C4-2B (cell line): ENCODE results near the gene STK35.
"Not testable (repeated sequence)": the region's sequence is repeated elsewhere in the genome, so short reads cannot be mapped to it uniquely, and the experiment has no call there.

Source experiments
- ZFX ChIP-seq: fragments of 450-650 bp; IDR thresholded peaks from 2 replicates; pipeline ENCODE4 v1.6.1; 2017
- TF ChIP-seq, protein P1 (sequence below): fragments of 450-650 bp; conservative IDR thresholded peaks from 2 replicates; pipeline ENCODE4 v1.5.1; 2017; ENCODE audit warnings: mild to moderate bottlenecking

DNA sequence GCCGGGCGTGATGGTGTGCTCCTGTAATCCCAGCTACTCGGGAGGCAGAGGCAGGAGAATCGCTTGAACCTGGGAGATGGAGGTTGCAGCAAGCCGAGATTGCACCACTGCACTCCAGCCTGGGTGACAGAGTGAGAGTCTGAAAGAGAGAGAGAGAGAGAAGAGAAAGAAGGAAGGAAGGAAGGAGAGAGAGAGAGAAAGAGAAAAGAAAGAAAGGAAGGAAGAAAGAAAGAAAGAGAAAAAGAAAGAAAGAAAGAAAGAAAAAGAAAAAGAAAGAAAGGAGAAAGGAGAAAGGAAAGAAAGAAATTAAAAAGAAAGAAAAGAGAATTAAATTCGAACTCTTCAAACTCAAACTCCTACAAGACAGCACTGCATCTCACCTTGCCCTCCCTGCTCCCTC, 70.2 kb downstream of the STK35 start:
- TF ChIP-seq, protein P1, sequence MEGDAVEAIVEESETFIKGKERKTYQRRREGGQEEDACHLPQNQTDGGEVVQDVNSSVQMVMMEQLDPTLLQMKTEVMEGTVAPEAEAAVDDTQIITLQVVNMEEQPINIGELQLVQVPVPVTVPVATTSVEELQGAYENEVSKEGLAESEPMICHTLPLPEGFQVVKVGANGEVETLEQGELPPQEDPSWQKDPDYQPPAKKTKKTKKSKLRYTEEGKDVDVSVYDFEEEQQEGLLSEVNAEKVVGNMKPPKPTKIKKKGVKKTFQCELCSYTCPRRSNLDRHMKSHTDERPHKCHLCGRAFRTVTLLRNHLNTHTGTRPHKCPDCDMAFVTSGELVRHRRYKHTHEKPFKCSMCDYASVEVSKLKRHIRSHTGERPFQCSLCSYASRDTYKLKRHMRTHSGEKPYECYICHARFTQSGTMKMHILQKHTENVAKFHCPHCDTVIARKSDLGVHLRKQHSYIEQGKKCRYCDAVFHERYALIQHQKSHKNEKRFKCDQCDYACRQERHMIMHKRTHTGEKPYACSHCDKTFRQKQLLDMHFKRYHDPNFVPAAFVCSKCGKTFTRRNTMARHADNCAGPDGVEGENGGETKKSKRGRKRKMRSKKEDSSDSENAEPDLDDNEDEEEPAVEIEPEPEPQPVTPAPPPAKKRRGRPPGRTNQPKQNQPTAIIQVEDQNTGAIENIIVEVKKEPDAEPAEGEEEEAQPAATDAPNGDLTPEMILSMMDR: not testable (repeated sequence)
- TF ChIP-seq ZFX: not testable (repeated sequence)
